CD4-positive, alpha-beta memory T cell (primary cell): Measurements from ENCODE around the gene AGXT. TPM values are rescaled to one million over a fixed set of nuclear protein-coding genes. Genes with fewer than 3 reads are reported as not detected.

Experiments
- CTCF ChIA-PET: fragments of 350-600 bp; sonication (Branson Sonifier 250); formaldehyde crosslinking; loops from one replicate; lab custom pipeline; 2021; ENCODE audit warnings: inconsistent platforms; ENCODE audit not compliant: partially characterized antibody; lab: Charles Lee
- POLR2A ChIA-PET: fragments of 350-600 bp; sonication (Branson Sonifier 250); formaldehyde crosslinking; loops from one replicate; lab custom pipeline; 2021; ENCODE audit not compliant: partially characterized antibody; lab: Charles Lee
- DNase-seq, 5 donors: peaks; one replicate each; pipeline versions ENCODE4 v3.0.0 to v3.0.0-alpha.2; 2020 to 2022; ENCODE audit warnings: mixed read lengths in 1 of 5
- H3K27ac ChIP-seq: one replicate; pipeline ENCODE4 v1.7.0; 2013; ENCODE audit warnings: low read depth, low read length
- H3K27me3 ChIP-seq: 2 replicates; pipeline ENCODE4 v1.7.0; 2013; ENCODE audit warnings: mild to moderate bottlenecking, low read length, moderate library complexity; ENCODE audit not compliant: insufficient read depth
- H3K36me3 ChIP-seq: 2 replicates; pipeline ENCODE4 v1.7.0; 2013; ENCODE audit warnings: mild to moderate bottlenecking, low read length, moderate library complexity; ENCODE audit not compliant: insufficient read depth
- H3K4me1 ChIP-seq: 2 replicates; pipeline ENCODE4 v1.7.0; 2013; ENCODE audit warnings: mild to moderate bottlenecking, low read length, moderate library complexity; ENCODE audit not compliant: insufficient read depth
- H3K4me3 ChIP-seq, 2 donors: one replicate each; pipeline ENCODE4 v1.7.0; 2013; ENCODE audit warnings: low read length in 2 of 2, mild to moderate bottlenecking in 1 of 2
- H3K9me3 ChIP-seq, 2 donors: one replicate each; pipeline ENCODE4 v1.7.0; 2013; ENCODE audit warnings: low read length in 2 of 2, control low read depth in 1 of 2; ENCODE audit not compliant: control insufficient read depth in 1 of 2
- H3K27ac Mint-ChIP-seq, 7 donors: one replicate each; pipeline ENCODE4 v1.8.0; 2020 to 2021; ENCODE audit warnings: mixed read lengths in 7 of 7, mild to moderate bottlenecking in 6 of 7, inconsistent platforms in 3 of 7, moderate library complexity in 3 of 7
- H3K27me3 Mint-ChIP-seq, 2 donors: one replicate each; pipeline ENCODE4 v1.8.0; 2020 to 2021; ENCODE audit warnings: mixed read lengths in 2 of 2
- H3K36me3 Mint-ChIP-seq, 2 donors: one replicate each; pipeline ENCODE4 v1.8.0; 2020 to 2021; ENCODE audit warnings: mixed read lengths in 2 of 2, inconsistent platforms in 1 of 2, mild to moderate bottlenecking in 1 of 2
- H3K4me1 Mint-ChIP-seq, 4 donors: one replicate each; pipeline ENCODE4 v1.8.0; 2020 to 2021; ENCODE audit warnings: mixed read lengths in 4 of 4, mild to moderate bottlenecking in 1 of 4
- H3K4me3 Mint-ChIP-seq, 8 donors: one replicate each; pipeline ENCODE4 v1.8.0; 2020 to 2021; ENCODE audit warnings: mixed read lengths in 8 of 8, mild to moderate bottlenecking in 7 of 8, moderate library complexity in 6 of 8, inconsistent platforms in 3 of 8
- H3K9me3 Mint-ChIP-seq, 8 donors: one replicate each; pipeline ENCODE4 v1.8.0; 2020 to 2021; ENCODE audit warnings: mixed read lengths in 8 of 8, mild to moderate bottlenecking in 5 of 8, inconsistent platforms in 3 of 8, moderate library complexity in 1 of 8
- intact Hi-C: fragments of 100-400 bp; cut with micrococcal nuclease; formaldehyde crosslinking; loops from one replicate; pipeline ENCODE4 v1.15.1; 2023
- polyA plus RNA-seq, 2 donors: library from polyadenylated mRNA; unstranded; fragments of 300-500 nt; fragmentation: Illumina TruSeq; gene quantifications; one replicate each; pipeline ENCODE4 v1.2.3, GENCODE V29; 2021
- total RNA-seq, 2 experiments: library from RNA; stranded (reverse); gene quantifications; one replicate each; pipeline ENCODE4 v1.2.3, GENCODE V29; 2021

Gene AGXT
- total and polyA plus RNA-seq, 4 experiments from 2014 or later: not detected

DNA sequence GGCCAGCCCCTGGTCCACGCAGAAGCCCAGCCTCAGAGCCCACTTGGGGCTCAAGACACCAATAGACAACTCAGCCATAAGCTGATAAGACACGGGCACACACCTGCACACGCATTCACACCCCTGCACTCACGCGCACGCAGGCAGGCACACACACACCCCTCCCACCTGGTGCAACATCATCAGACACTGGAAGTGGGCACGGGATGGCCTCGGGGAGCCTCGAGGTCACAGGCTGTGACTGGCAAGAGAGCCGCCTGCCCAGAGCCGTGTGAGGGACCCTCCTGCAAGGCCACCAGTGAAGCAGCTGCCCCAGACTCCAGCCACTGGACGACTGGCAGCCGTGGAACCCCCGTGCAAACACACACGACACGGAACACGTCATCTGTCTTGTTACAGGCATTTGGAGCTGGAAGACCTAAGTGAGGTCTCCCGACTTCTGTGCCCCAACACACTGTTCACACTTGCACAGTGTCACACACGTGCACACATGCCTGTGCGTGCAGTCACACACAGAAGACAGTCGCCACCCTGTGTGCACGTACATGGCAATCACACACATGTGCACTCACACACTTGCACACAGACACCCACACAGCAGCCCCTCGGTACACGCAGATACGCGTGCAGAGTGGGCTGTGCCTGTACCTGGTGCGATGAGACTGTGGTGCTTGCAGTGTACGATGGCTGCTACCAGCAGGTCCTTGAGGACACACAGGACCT, 26.4 kb downstream of the AGXT start:
- Mint-ChIP-seq H3K9me3 (no peaks in the 10 kb centered on the region), H3K4me3 (no peak overlapping the region), H3K27me3 (no peaks in the 10 kb centered on the region), H3K4me1 (no peaks in the 10 kb centered on the region), H3K36me3 (no peaks in the 10 kb centered on the region), H3K27ac (no peak overlapping the region)
- Histone ChIP-seq H3K36me3 (no peaks in the 10 kb centered on the region), H3K9me3 (no peaks in the 10 kb centered on the region), H3K27me3 (no peaks in the 10 kb centered on the region), H3K4me1 (no peaks in the 10 kb centered on the region), H3K27ac (no peak overlapping the region), H3K4me3 (no peak overlapping the region)
- intact Hi-C loops: no loop called here
- ChIA-PET CTCF (no interaction called here), POLR2A (no interaction called here)
- no peak for DNase-seq

DNA sequence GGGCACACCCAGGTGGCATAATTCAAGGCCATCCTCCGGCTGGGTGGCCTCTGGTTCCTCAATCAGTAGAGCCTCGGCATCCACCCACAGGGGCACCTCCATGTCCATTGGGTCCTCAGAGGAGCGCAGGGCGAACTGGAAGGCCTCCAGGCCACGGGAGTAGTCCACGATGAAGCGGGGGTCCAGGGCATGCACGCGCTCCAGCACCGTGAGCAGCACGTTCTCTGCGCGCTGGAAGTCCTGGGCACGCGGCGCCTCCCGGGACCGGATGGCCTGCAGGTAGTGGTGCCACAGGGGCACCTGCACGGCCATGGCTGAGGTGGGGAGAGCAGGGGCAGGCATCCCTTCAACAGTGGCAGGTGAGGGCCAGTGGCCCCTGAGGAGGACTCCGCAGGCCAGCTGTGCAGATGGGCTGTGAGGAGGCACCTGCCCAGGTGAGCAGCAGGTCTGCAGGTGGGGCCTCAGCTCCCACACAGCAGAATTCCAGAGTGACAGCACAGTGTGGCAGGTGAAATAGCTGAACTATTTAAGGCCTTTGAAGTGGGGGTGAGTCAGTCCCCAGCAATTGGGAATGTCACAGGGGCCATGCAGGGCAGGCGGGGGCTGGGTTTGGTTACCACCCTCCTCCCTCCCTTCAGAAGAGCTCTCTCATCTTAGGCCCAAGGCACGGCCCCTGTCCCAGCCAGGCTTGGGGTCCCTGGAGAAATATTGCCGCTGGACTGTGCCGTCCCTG, 27.2 kb downstream of the AGXT start, which contains the start of gene MAB21L4:
Gene MAB21L4 (minus strand): TSS at position 501 of the 733 bp plus-strand sequence. CDS start 159 bp downstream, at position 342.
- no peaks in the 10 kb centered on the region for H3K36me3 Mint-ChIP-seq
- H3K9me3 ChIP-seq: no peaks in the 10 kb centered on the region
- ChIA-PET CTCF (no interaction called here), POLR2A (no interaction called here)
- H3K27me3 ChIP-seq: no peaks in the 10 kb centered on the region
- intact Hi-C loops: no loop called here
- H3K4me1 ChIP-seq: no peaks in the 10 kb centered on the region
- no peak for DNase-seq
- H3K4me3 Mint-ChIP-seq: no peak within 1 kb of the TSS
- H3K4me3 ChIP-seq: no peak within 1 kb of the TSS
- H3K27ac ChIP-seq: no peak within 1 kb of the TSS
- H3K4me1 Mint-ChIP-seq: no peaks in the 10 kb centered on the region
- H3K9me3 Mint-ChIP-seq: no peaks in the 10 kb centered on the region
- H3K27ac Mint-ChIP-seq: no peak within 1 kb of the TSS
- H3K36me3 ChIP-seq: no peaks in the 10 kb centered on the region
- no peaks in the 10 kb centered on the region for H3K27me3 Mint-ChIP-seq

DNA sequence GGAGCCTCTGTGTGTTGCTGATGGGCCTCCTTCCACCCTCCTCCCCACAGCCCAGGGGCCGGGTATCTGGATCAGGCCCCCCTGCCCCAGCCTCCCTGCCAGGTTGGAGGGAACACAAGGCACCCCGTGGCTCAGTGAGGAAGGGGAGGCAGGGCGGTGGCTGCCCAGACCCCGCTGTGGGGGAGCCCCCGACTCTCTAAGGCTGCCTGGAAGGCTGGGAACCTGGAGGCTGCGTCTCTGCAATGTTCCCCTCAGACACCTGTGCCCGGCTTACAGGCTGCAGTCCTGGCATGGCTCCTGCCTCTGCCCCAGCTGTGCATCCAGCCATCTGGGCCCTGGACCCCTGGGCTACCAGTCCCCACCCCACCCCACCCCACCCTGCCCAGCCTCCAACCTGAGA, 27.8 kb downstream of the AGXT start:
- intact Hi-C loops: no loop called here
- ChIA-PET POLR2A (no interaction called here), CTCF (no interaction called here)
- Histone ChIP-seq H3K27ac (no peak overlapping the region), H3K9me3 (no peaks in the 10 kb centered on the region), H3K27me3 (no peaks in the 10 kb centered on the region), H3K4me3 (no peak overlapping the region), H3K36me3 (no peaks in the 10 kb centered on the region), H3K4me1 (no peaks in the 10 kb centered on the region)
- no peaks in the 10 kb centered on the region for H3K36me3 Mint-ChIP-seq
- no peak for DNase-seq
- H3K4me3 Mint-ChIP-seq: no peak overlapping the region
- H3K27me3 Mint-ChIP-seq: no peaks in the 10 kb centered on the region
- no peaks in the 10 kb centered on the region for H3K4me1 Mint-ChIP-seq
- no peak overlapping the region for H3K27ac Mint-ChIP-seq
- peaks cover 0 to under 1% (median 0%) of the 10 kb centered on the region in 8 donors for H3K9me3 Mint-ChIP-seq

DNA sequence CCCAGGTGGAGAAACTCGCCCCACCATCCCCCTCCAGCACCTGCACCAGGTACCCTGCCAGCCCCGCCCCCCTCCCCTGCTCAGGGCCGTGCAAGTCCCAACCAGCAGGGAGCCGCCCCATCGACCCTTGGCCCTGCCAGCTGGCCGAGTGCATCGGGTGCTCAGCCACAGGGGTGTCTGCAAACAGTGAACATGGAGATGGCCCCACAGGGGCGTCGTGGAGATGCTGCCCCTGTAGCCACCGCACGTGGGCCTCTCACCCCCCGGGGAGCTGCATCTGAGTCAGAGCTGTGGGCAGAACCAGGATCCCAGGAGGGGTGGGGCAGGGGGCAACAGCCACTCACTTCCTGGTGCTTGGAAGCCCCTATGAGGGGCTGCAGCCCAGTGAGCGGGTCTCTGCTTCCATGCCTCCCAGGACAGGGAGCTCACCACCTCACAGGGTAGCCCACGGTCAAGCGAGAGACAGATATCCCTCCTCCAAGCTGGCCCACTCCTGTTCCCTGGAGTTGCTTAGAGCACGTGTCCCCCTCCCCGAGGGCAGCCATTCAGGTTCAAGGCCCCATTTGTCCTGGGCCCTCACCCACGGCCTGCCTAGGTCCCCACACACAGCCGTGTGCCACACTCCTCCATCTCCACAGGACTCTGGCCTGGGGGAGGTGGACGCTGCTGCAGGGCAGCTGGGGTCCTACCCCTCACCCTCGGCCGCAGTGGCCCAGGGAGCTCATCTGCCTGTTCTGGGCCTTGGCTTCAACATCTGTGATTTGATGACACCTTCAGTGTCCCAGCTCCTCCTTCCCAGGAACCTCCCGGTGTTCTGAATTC, 28.5 kb downstream of the AGXT start:
- H3K36me3 ChIP-seq: no peaks in the 10 kb centered on the region
- no peak for DNase-seq
- H3K4me3 ChIP-seq: no peak overlapping the region
- no peaks in the 10 kb centered on the region for H3K4me1 ChIP-seq
- no peak overlapping the region for H3K4me3 Mint-ChIP-seq
- intact Hi-C loops: no loop called here
- H3K9me3 Mint-ChIP-seq: peaks cover 0 to 6% (median 0%) of the 10 kb centered on the region in 8 donors
- no peaks in the 10 kb centered on the region for H3K4me1 Mint-ChIP-seq
- POLR2A ChIA-PET: no interaction called here
- H3K27me3 ChIP-seq: no peaks in the 10 kb centered on the region
- H3K27ac ChIP-seq: no peak overlapping the region
- CTCF ChIA-PET: no interaction called here
- no peaks in the 10 kb centered on the region for H3K27me3 Mint-ChIP-seq
- H3K9me3 ChIP-seq: no peaks in the 10 kb centered on the region
- H3K36me3 Mint-ChIP-seq: no peaks in the 10 kb centered on the region
- H3K27ac Mint-ChIP-seq: no peak overlapping the region

DNA sequence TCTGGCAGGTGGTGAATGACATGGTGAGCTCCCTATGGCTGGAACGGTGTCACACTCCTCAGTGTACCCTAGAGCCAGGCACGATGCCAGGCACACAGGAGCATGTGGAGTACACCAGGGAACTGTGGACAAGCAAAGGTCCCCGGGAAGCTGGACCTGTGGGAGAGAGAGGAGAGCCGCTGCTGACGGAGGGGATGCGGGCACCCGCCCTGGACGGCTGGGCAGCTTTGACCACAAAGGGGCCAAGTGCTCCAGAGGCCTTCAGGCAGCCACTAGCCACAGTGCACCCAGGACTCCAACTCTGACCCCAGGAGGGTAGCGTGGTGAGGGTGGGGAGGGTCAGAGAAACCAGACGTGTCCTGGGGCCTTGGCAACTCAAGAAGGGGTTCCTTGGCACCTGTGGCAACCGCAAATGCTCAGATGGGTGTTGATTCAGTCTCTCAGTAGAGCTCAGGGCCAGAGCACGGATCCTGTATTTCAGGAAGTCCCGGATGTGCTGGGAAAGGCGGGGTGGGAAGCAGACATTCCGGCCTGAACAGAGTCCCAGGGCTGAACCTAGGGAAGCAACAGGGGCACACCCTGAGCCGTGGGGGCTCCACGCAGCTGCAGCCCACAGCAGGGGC, 29.6 kb downstream of the AGXT start:
- intact Hi-C loops: no loop called here
- Mint-ChIP-seq H3K9me3 (peaks cover 0 to 6% (median 0%) of the 10 kb centered on the region in 8 donors), H3K4me3 (no peak overlapping the region), H3K36me3 (no peaks in the 10 kb centered on the region), H3K4me1 (no peaks in the 10 kb centered on the region), H3K27me3 (no peaks in the 10 kb centered on the region), H3K27ac (no peak overlapping the region)
- Histone ChIP-seq H3K27me3 (no peaks in the 10 kb centered on the region), H3K9me3 (no peaks in the 10 kb centered on the region), H3K27ac (no peak overlapping the region), H3K36me3 (no peaks in the 10 kb centered on the region), H3K4me1 (no peaks in the 10 kb centered on the region), H3K4me3 (no peak overlapping the region)
- DNase-seq: no peak
- ChIA-PET CTCF (no interaction called here), POLR2A (no interaction called here)

DNA sequence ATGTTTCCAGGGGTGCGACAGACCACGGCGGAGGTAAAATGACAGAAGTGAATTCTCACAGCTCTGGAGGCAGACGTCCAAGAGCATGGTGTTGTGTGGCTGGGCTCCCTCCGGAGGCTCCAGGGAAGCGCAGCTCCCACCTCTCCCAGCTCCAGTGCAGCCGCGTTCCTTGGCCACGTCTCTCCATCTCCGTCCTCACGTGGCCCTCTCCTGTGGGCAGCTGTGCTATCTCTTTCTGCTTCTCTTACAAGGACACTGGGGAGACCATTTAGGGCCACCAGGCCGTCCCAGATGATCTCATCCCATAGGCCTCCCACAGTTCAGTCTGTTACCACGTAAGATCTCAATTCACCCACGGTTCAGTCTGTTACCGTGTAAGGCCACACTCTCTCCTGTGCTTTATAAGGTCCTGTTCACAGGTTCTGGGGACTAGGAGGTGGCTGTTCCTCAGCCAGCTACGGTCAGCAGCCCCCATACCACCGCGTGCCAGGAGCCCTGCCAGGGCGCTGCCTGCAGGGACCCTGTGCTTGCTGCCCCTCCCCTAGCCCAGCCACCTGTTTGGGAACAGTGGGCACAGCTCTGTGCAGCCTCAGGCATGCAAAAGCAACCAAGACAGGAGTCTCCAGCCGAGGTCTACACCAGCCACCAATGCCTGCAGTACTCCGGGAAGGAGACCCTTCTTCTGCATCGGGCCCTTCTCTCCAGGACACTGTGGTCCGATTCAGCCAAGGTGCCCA, 30.3 kb downstream of the AGXT start:
- Histone ChIP-seq H3K27me3 (no peaks in the 10 kb centered on the region), H3K4me3 (no peak overlapping the region), H3K36me3 (no peaks in the 10 kb centered on the region), H3K27ac (no peak overlapping the region), H3K9me3 (no peaks in the 10 kb centered on the region), H3K4me1 (no peaks in the 10 kb centered on the region)
- ChIA-PET CTCF (no interaction called here), POLR2A (no interaction called here)
- Mint-ChIP-seq H3K27ac (peak overlapping the region in 1 of 7 donors; percentile 61), H3K4me3 (no peak overlapping the region), H3K36me3 (no peaks in the 10 kb centered on the region), H3K4me1 (no peaks in the 10 kb centered on the region), H3K9me3 (peaks cover 0 to 6% (median 0%) of the 10 kb centered on the region in 8 donors), H3K27me3 (no peaks in the 10 kb centered on the region)
- intact Hi-C loops: no loop called here
- no peak for DNase-seq
